Cardiac septum (tissue), 1 donor: ENCODE data around the gene PDE4D. TPM values are rescaled to one million over a fixed set of nuclear protein-coding genes. Genes with fewer than 3 reads are reported as not detected.

Experiments used
- DNase-seq: peaks from one replicate; pipeline ENCODE4 v3.0.0-alpha.2; 2020; ENCODE audit warnings: low spot score
- intact Hi-C: fragments of 100-400 bp; cut with DNase I; formaldehyde crosslinking; loops from one replicate; pipeline ENCODE4 v1.14.0; 2022
- total RNA-seq: library from RNA; stranded (reverse); fragmentation: NEBNext Ultra II Directional; extraction: Animal tissue kit (Norgen Biotek cat#: 25700); gene quantifications from one replicate; pipeline ENCODE4 v1.2.1, GENCODE V29; 2021
- donor health status: DM: no; HTN: no; CAD: no.

The PDE4D gene
- total RNA-seq, 1 donor from 2014 or later = 29.3 TPM

DNA sequence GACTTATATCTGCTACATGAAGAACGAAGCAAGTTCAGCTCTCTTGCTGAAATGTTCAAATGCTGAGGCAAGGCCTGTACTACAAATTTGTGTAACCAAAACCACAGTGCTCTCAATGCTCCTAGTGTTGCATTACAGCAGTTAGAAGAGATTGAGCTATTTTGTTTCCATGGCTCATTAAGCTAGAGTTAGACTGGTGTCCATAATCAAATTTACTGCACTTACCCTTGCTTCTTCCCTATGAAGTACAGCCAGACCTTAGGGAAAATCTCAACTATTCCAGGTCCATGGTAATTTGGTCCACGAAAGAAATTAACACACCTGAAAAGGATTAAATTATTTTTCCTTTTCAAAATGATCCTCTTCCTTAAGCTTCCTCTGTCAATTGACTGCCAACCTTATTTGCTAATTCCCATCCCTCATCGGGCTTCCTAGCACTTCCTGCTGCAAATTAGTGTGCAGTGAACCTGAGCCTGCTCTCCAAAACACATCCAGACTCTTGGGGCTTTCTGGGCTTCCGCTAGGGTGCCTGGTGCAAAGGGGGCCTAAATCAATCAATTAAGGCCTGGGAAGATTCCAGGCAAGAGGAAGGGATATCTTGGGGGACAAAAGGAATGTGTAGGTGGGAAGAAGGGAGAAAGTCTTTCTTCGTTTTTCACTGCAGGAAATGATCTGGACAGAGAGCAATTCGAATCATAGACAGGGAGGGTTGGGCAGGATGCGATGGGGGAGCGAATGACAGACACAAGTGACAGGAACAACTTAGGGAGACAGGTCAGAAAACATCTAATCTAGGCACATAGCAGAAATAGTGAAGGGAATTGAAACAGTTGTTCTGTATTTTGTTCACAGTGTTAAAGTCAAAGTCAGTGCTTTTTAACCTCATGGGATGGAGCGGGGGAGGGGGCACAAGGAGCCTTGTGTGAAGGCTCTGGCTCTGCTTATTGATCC is 768.2 kb downstream of the PDE4D start:
- no peak for DNase-seq
- intact Hi-C loops = loop anchor here (10.0 kb wide), 1 partner anchor 200 kb away; no protein-coding TSS in a partner anchor

DNA sequence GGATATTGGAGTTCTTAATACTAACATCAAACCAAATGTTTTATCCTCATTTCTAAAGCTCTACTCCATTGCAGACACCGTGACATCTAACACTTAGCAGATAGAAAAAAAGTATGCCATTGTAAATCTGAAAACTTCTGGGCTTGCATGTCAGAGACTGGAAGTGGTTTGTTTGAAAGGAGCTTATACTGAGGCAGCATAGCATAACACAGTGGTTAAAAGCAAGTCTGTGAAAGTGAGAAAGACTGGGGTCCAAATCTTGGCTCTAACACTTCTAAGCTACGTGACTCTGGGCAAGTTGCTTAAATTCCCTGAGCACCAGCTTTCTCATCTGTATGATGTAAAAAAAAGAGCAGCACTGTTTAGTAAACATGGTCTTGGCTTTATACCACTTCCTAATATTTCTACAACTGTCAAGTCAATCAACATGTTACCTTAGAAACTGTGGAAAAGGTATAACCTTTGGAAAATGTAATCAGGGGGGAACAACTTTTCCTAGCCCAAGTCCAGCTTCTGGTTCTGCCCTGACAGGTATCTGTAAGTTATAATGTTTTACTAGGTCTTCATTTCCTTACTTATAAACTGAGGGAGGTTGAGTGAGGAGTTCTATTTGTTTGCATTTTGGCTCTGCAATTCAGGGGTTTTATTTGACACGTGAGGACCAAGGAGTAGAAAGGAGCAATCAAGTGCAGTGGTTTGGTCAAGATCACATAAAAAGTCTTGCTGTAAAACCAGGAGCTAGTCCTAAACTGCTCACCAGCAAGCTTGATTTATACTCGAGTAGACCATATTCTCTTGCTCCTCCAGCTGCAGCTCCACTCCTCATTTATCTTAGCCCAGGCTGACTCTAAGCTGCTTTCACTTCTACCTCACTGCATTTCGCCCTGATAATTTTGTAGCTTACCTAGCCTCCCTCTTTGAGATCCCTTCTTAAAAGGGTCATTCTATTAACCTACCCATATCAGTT is 769.6 kb downstream of the PDE4D start:
- DNase-seq = no peak
- intact Hi-C loops = loop anchor here (10.0 kb wide), 1 partner anchor 199 kb away; no protein-coding TSS in a partner anchor

DNA sequence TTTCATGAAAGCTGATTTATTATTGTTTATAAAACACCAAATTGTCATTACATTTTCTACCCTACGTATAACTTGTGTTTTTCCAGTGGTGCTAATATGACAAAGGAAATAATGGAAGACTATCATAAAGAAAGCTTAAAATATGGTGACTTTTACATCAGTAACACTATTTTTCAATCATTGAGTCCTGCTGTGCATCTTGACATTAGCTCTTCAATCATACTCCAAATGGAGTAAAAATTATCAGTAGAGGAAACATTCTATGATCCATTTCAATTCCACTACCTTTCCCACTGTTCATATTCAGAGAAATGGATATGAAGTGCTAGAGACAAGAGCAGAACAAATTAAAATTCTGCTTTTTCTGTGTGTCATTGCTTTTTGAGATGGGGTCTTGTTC is 774.0 kb downstream of the PDE4D start:
- intact Hi-C loops = no loop called here

DNA sequence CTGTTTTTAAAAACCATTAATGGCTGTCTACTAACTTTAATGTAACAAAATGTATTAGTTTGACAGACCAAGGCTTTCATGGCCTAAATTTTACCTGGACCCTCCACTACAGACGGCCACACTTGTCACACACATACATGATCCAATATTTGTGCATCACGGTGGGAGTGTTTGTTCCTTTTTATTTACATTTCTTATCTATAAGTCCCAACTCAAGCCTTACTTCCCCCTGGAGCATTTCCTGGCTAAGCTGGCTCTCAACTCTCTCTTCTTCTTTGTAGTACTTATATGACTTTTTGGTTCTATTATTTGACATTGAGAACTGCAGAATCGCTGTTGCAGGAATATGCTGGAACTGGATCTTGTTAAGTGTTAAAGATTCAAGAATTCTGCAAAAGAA is 776.2 kb downstream of the PDE4D start:
- intact Hi-C loops = no loop called here
- DNase-seq = no peak

More for the DNA sequence above, 774.0 kb downstream of the PDE4D start:
- no peak for DNase-seq

GRCh38 chr5:59116231-59116865 is 777.2 kb downstream of the PDE4D start:
- no peak for DNase-seq
- intact Hi-C loops = no loop called here

DNA sequence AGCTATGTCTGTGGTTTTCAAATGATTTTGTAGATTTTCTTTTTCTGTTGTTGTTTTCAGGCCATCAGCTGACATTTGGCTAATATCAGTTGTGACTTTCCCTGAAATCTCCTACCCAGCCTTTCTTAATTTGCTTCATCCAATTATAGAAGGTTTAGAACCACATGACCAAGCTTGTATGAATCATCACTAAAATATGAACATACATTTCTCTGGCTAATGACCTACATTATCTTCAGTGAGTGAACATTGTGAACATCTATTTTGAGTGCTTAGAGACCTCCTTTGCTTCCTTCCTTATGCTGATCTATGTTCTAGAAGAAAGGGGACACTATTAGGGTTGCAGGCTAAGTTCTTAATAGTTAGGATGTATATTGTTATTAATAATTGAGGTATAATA is 778.2 kb downstream of the PDE4D start:
- intact Hi-C loops = loop anchor here (1.0 kb wide), 1 partner anchor 12 kb away; no protein-coding TSS in a partner anchor
- no peak for DNase-seq

- no peak for DNase-seq
- intact Hi-C loops = no loop called here
Observed at GRCh38 chr5:59109383-59109782, 784.1 kb downstream of the PDE4D start.

DNA sequence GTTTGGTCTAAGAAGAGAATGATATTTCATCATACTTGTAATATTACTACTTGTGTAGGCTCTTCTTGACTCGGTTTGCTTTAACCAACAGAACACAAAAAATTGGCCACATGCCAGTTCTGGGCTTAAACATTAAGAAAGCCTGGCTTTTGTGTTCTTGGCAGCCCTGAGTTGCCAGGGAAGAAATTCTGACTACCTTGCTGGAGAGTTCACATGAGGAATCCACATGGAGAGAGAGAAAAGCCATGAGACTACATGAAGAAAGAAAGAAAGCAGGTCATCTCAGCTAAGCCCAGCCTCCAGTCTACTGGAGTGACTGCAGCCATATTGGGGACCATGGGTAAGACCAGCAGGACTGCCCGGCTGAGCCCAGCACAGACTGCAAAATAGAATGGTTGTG is 785.8 kb downstream of the PDE4D start:
- no peak for DNase-seq
- intact Hi-C loops = no loop called here

DNA sequence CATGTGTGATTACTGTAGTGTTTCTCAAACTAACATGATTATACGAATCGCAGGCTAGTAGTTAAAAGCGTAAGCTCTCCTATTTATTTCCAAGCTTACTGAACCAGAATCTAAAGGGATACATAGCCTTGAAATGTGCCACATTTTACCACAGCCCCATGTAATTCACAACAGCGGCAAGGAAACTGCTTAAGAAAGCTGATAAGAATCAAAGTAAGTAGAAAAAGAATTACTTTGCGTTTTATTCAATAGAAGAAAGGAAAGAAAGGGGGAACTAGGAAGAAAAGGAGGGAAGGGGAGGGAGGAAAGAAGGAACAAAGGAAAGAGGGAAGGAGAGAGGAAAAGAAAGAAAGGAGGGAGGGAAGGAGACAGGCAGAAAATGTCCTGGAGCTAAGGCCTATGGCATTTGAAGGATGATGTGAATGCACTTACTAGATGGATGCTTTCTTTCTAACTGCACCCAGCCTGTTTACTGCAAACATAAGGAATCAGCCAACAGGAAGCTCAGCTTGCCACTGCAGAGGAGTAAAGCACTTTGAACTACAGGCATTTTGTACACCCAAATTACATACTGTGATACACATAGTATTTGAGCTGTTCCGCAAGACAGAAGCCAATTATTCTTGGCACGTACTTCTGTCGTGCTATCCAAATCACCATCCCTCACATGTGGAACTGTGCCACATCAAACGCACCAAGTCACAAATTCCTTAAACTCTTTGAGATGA is 789.0 kb downstream of the PDE4D start:
- no peak for DNase-seq
- intact Hi-C loops = no loop called here

GRCh38 chr5:59103303-59103702 is 790.2 kb downstream of the PDE4D start:
- intact Hi-C loops = no loop called here
- DNase-seq = no peak

GRCh38 chr5:59102437-59102836 is 791.1 kb downstream of the PDE4D start:
- intact Hi-C loops = no loop called here
- no peak for DNase-seq

DNA sequence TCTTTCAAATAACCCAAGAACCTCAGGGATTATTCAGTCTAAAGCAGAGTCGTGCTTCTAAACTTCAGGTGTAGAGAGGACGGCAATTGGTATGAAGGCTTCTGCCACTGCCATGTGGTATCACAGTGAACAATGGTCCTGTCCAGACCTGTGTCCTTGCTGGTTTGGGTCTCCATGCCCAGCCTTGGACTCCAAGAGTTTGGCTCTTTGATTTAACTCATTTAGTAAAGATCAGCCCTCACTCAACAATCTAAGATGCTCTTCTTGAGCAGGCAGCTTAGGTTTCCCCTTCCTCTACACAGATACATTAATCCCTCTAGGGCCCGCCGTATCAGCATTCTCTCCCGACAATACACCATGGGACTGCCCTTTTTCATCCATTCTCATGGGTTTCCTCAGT is 792.7 kb downstream of the PDE4D start:
- no peak for DNase-seq
- intact Hi-C loops = no loop called here

GRCh38 chr5:59099995-59100345 is 793.6 kb downstream of the PDE4D start:
- intact Hi-C loops = no loop called here
- DNase-seq = no peak

DNA sequence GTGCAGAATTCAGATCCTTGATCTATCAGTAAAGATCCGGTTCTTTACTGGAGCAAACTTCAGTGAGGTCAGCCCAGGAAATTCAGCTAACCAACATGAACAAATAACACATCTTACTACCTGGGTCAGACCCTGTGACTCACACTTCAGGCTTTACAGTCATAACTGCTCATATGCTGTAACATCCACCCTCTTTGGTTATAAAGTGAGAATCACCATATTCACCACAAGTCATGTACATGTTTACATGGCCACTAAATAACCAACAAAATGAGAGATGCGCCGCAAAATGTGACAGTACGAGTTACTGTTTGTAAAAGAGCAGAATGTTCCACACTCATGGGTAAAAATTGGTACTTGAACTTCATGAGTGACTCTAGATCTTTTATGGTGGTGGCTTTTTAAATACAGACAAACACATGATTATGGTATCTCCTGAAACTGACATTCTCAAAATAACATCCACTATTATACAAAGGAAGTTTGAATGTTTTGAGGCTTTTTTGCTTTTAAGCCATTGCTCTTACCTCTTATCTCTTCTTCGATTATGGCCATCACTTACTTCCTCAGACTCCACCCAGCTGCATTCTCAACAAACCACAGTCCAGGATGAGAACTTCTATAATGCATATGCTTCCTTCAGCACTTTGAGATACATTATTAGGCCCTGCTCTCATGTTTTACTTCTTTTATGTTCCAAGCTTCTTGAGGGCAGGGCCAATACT is 794.1 kb downstream of the PDE4D start:
- intact Hi-C loops = no loop called here
- DNase-seq = no peak

DNA sequence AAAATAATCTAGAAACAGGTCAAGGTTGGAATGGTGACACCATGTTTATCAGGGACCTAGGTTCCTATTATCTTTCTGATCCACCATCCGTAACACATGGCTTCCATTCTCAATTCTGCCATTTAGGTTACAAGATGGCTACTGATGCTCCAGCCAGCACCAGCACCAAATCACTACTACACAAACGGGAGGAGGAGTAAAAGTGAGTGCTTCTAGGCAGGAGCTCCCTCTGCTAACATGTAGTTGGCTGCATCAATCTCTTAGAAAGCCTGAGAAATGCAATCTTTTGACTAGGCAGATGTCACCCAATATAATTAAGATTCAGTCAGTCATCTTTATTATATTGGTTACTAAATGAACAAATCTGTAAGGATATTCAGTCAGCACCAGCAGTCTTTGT is 794.8 kb downstream of the PDE4D start:
- intact Hi-C loops = no loop called here
- no peak for DNase-seq

DNA sequence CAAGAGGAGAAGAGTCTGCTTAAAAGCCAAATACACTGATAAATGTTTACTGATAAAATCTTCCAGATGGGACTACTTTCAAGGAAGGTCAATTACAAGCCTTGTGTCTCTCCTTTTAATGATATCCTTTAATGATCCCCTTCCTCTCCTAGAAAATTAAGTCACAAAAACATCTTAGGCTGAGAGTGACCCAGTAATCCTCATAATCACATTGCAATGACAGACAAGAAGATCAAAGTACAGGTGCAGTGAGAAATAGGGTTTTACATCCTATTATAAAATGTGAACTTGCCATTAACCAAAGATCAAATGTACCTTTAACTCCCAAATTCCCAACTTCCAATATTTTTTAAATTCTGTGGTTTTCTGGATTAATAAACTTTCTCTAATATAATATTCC is 795.8 kb downstream of the PDE4D start:
- intact Hi-C loops = no loop called here
- DNase-seq = no peak

- intact Hi-C loops = no loop called here
- no peak for DNase-seq
Observed at GRCh38 chr5:59097116-59097515, 796.4 kb downstream of the PDE4D start.

- DNase-seq = no peak
- intact Hi-C loops = no loop called here
Observed at GRCh38 chr5:59095480-59095879, 798.0 kb downstream of the PDE4D start.

DNA sequence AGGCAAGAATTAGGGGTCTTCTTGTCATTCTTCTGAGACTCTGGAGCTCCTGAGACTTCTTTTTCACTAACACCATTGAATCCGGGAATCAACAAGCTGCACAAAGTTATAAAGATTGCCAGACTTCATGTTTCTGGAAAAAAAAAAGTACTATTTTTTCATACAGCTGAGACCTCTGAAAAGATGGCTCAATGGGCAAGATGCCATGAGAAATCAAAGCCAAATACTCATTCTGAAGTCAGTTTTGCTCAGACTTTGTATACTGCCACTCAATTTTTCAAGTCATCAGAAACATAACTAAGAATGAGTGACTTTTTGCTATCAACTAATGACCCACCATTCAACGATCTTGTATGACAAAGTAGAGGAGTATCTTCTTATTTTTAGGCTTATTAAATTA is 798.7 kb downstream of the PDE4D start:
- no peak for DNase-seq
- intact Hi-C loops = no loop called here
